Measurements from ENCODE around the gene RTP2. TPM values are rescaled to one million over a fixed set of nuclear protein-coding genes. Genes with fewer than 3 reads are reported as not detected.

Gene RTP2
- total RNA-seq, 1 donor from 2014 or later: not detected

Other genes with a start within 250 kb of the RTP2 start
- not detected for gene SST, start 32.2 kb downstream of the RTP2 start, total RNA-seq
- gene BCL6, start 42.9 kb upstream of the RTP2 start, total RNA-seq: 104 TPM

All from left ventricle myocardium superior (tissue), 1 donor.